Measurements from ENCODE around the gene SEMA3F. TPM values are rescaled to one million over a fixed set of nuclear protein-coding genes. Genes with fewer than 3 reads are reported as not detected.

The SEMA3F gene
- total RNA-seq, 2 donors from 2014 or later = 27.8 to 48.0 TPM

GRCh38 chr3:50128001-50128400 is 27.1 kb upstream of the SEMA3F start:
- intact Hi-C loops (cut with DNase I) = no loop called here
- DNase-seq (ENCODE audit: low spot score) = no peak

GRCh38 chr3:50130436-50130835 is 24.7 kb upstream of the SEMA3F start:
- DNase-seq (ENCODE audit: low spot score) = no peak
- intact Hi-C loops (cut with DNase I) = no loop called here

DNA sequence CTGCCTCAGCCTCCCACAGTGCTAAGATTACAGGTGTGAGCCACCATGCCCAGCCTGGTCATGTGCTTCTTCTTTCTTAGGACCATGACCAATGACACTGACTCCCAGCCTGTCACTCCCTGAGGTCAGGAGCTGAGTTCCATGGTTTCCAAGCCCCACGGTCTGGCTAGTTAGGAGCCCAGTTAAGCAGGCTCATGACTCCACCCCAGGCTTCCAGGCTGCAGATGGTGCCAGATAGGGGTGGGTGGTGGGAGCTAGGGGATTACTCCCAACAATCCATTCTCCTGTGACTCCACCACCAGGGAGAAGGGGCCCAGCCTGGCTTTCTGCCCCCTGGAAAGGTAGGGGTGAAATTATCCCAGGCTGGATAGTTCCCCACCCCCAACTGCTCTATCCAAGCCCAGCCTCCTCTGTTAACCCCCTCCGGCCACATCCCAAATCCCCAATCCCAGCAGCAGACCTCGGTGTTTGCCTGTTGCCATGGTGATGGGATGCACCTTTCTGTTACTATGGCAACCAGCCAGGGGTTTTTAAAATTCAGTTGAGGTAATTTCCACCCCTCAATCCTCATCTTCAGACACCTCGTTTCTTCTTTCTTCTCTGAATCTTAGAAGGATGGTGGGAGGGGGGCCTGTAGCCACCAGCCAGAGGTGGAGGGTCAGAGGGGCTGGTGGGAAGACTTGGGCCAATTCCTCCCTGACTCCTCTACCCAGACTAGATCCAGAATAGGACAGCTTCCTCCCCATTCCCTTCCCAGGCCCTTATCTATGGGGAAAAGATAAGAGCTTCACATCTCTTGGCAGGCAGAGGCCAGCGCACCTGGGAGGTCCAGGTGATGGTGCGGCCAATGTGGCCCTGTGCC is 22.5 kb upstream of the SEMA3F start:
- intact Hi-C loops (cut with DNase I) = no loop called here
- DNase-seq (ENCODE audit: low spot score) = no peak

DNA sequence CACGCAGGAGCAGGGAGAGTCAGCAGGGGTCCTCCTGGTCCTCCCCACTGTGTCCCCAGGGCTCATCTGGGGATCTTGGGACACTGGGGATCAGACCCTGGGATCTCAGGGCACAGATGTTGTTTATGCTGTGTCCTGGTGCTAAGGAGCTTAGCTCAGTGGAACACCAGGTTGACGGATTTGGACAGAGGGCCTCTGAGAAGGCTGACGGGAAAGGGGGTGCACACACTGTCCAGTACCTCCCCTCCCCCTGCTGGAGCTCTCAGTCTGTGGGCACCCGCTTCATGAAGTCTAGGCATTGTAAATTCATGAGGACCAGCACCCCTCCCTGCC is 21.9 kb upstream of the SEMA3F start:
- intact Hi-C loops (cut with DNase I) = no loop called here
- DNase-seq (ENCODE audit: low spot score) = no peak

DNA sequence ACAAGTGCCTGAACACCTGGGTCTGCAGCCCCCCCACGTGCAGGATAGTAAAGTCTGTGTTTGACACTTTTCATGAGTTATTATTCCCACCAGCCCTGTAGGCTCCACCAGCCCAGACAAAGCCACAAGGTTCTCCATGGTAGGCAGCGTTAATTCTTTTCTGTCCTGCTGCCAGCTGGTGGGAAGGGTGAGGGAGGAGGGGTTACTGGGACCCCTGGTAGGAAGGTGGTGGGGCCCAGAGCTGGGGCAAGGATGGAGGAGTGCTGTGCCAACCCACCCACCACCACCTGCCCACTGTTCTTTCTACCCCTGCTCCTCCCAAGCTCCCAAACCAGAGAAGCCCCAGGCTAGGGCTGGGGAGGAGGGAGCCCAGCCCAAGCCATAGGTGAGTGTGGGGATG is 20.8 kb upstream of the SEMA3F start:
- intact Hi-C loops (cut with DNase I) = no loop called here

GRCh38 chr3:50135964-50136363 is 19.2 kb upstream of the SEMA3F start:
- DNase-seq (ENCODE audit: low spot score) = no peak

More for the DNA sequence above, 20.8 kb upstream of the SEMA3F start:
- DNase-seq (ENCODE audit: low spot score) = no peak

GRCh38 chr3:50136714-50137405 is 18.3 kb upstream of the SEMA3F start:
- intact Hi-C loops (cut with DNase I) = no loop called here
- no peak for DNase-seq (ENCODE audit: low spot score)

More at GRCh38 chr3:50135964-50136363, 19.2 kb upstream of the SEMA3F start:
- intact Hi-C loops (cut with DNase I) = no loop called here

GRCh38 chr3:50137531-50137930 is 17.6 kb upstream of the SEMA3F start:
- intact Hi-C loops (cut with DNase I) = no loop called here
- DNase-seq (ENCODE audit: low spot score) = no peak

GRCh38 chr3:50138266-50139200 is 16.6 kb upstream of the SEMA3F start:
- intact Hi-C loops (cut with DNase I) = no loop called here
- no peak for DNase-seq (ENCODE audit: low spot score)

GRCh38 chr3:50139308-50139707 is 15.8 kb upstream of the SEMA3F start:
- intact Hi-C loops (cut with DNase I) = no loop called here

DNA sequence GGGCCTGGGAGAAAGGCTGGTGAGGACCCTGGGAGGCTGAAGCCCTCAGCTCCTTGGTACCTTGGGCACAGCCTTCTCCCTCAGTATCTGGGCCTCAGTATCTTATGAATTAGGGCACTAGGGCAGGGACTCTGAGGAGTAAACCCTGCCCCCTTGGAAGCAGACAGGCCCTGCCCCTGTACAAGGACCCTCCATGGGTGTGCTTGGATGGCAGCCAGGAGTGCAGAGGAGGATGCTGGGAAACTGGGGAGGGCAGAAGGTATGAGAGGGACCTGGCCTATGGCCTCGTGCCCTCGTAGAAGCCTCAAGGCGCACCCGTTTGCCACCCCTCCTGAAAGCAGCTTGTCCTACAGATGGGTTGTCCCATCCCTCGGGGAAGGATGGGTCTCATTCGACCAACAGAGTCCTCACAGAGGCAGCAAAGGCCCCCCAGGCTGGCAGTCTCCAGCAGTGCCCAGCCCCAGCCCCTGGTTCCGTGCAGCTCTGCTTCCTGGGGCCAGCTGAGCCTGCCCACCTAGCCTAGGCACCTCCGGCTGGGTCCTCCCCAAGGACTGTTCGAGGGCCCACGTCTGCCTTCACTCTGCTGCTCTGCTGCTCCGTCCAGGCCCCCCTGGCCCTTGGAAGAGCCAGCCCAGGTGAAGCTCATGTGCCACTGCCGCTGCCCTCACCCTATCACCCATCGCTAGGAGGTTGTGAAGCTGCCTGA is 15.3 kb upstream of the SEMA3F start:
- intact Hi-C loops (cut with DNase I) = no loop called here
- DNase-seq (ENCODE audit: low spot score) = no peak

More at GRCh38 chr3:50139308-50139707, 15.8 kb upstream of the SEMA3F start:
- DNase-seq (ENCODE audit: low spot score) = no peak

DNA sequence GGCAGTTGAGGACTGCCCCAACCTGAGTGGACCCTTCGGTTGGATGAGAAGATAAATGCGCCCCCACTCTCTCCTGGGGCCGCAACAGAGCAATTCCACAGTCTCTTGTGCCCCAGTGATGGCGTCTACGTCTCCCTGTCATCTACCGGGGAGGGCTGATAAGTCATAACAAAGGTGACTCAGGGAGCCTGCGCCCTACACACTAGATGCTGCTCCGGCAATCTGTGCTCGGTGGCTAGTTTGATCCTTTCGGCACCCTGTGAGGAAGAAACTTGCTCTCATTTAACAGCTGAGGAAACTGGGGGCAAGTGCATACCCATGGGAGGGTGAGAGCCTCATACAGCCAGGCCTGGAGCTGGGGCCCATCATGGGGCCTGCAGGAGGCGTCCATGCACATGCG is 14.1 kb upstream of the SEMA3F start:
- no peak for DNase-seq (ENCODE audit: low spot score)
- intact Hi-C loops (cut with DNase I) = no loop called here

- intact Hi-C loops (cut with DNase I) = no loop called here
- DNase-seq (ENCODE audit: low spot score) = no peak
Observed at GRCh38 chr3:50146316-50146901, 8.7 kb upstream of the SEMA3F start.

GRCh38 chr3:50147016-50147415 is 8.1 kb upstream of the SEMA3F start:
- no peak for DNase-seq (ENCODE audit: low spot score)
- intact Hi-C loops (cut with DNase I) = no loop called here

GRCh38 chr3:50147447-50147846 is 7.7 kb upstream of the SEMA3F start:
- intact Hi-C loops (cut with DNase I) = no loop called here
- DNase-seq (ENCODE audit: low spot score) = no peak

GRCh38 chr3:50147861-50148260 is 7.3 kb upstream of the SEMA3F start:
- DNase-seq (ENCODE audit: low spot score) = no peak
- intact Hi-C loops (cut with DNase I) = no loop called here

DNA sequence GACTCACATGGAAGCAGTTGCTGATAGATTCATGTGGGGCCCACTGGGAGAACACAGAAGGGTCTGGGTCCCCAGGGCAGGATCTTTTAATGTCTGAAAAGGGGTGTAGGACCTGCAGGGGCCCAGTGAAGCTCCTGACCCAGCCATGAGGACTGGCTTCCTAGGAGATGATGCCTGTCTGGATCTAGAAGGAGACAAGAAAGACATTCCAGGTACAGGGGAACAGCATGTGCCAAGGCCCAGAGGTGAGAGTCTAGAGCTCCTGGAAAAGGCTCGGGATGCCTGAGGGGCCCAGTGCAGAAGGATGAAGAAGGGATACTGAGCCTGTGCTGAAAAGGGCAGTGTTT is 4.7 kb upstream of the SEMA3F start:
- intact Hi-C loops (cut with DNase I) = loop anchor here in 1 of 2 donors (2.0 kb wide), 1 partner anchor 76 kb away; no protein-coding TSS in a partner anchor

GRCh38 chr3:50150863-50151686 is 4.0 kb upstream of the SEMA3F start:
- intact Hi-C loops (cut with DNase I) = loop anchor here in 1 of 2 donors (2.0 kb wide), 1 partner anchor 76 kb away; no protein-coding TSS in a partner anchor
- no peak for DNase-seq (ENCODE audit: low spot score)

More for the DNA sequence above, 4.7 kb upstream of the SEMA3F start:
- DNase-seq (ENCODE audit: low spot score) = no peak

All from posterior vena cava (tissue), 2 donors.